ENCODE data around the gene RGS12. TPM values are rescaled to one million over a fixed set of nuclear protein-coding genes. Genes with fewer than 3 reads are reported as not detected.
A peak's percentile ranks its signal among the peaks of the same experiment; 100 is the strongest.

Gene RGS12
- total RNA-seq, 2 donors from 2014 or later, result 45.2 to 48.6 TPM

- TF ChIP-seq, protein P1, sequence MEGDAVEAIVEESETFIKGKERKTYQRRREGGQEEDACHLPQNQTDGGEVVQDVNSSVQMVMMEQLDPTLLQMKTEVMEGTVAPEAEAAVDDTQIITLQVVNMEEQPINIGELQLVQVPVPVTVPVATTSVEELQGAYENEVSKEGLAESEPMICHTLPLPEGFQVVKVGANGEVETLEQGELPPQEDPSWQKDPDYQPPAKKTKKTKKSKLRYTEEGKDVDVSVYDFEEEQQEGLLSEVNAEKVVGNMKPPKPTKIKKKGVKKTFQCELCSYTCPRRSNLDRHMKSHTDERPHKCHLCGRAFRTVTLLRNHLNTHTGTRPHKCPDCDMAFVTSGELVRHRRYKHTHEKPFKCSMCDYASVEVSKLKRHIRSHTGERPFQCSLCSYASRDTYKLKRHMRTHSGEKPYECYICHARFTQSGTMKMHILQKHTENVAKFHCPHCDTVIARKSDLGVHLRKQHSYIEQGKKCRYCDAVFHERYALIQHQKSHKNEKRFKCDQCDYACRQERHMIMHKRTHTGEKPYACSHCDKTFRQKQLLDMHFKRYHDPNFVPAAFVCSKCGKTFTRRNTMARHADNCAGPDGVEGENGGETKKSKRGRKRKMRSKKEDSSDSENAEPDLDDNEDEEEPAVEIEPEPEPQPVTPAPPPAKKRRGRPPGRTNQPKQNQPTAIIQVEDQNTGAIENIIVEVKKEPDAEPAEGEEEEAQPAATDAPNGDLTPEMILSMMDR (conservative IDR thresholded peaks at IDR 0.05), result no peak
- Histone ChIP-seq H3K9me3 (ENCODE audit: control insufficient read depth, low read length) (no peaks in the 10 kb centered on the region), H3K4me3 (ENCODE audit: low read length) (no peak overlapping the region), H3K27ac (ENCODE audit: low read depth, low read length) (peak overlapping the region; percentile 44), H3K9ac (ENCODE audit: extremely low read depth, low read length, poor library complexity, severe bottlenecking) (no peak overlapping the region), H3K4me1 (ENCODE audit: control insufficient read depth, insufficient read depth, low read length) (no peaks in the 10 kb centered on the region), H3K27me3 (ENCODE audit: control insufficient read depth, insufficient read depth, low read length, poor library complexity, severe bottlenecking) (no peaks in the 10 kb centered on the region), H3K36me3 (ENCODE audit: control insufficient read depth, insufficient read depth, low read length) (no peaks in the 10 kb centered on the region)
- no peak overlapping the region for H3K4me3 Mint-ChIP-seq
- WGBS, 2 experiments (ENCODE audit: insufficient coverage in 1 of 2, insufficient read length in 1 of 2), result 73 to 81% methylated on average over 9 to 19 of the region's 19 CpGs
- no peaks in the 10 kb centered on the region for H3K36me3 Mint-ChIP-seq (ENCODE audit: low read depth)
- peak; percentile 85 for DNase-seq
- H3K9me3 Mint-ChIP-seq, result no peaks in the 10 kb centered on the region
- peaks cover 4% of the 10 kb centered on the region for H3K4me1 Mint-ChIP-seq
- no peak overlapping the region for H3K27ac Mint-ChIP-seq
- H3K27me3 Mint-ChIP-seq (ENCODE audit: insufficient read depth), result no peaks in the 10 kb centered on the region
Measured at GRCh38 chr4:3250956-3251690, 41.7 kb upstream of the RGS12 start.

DNA sequence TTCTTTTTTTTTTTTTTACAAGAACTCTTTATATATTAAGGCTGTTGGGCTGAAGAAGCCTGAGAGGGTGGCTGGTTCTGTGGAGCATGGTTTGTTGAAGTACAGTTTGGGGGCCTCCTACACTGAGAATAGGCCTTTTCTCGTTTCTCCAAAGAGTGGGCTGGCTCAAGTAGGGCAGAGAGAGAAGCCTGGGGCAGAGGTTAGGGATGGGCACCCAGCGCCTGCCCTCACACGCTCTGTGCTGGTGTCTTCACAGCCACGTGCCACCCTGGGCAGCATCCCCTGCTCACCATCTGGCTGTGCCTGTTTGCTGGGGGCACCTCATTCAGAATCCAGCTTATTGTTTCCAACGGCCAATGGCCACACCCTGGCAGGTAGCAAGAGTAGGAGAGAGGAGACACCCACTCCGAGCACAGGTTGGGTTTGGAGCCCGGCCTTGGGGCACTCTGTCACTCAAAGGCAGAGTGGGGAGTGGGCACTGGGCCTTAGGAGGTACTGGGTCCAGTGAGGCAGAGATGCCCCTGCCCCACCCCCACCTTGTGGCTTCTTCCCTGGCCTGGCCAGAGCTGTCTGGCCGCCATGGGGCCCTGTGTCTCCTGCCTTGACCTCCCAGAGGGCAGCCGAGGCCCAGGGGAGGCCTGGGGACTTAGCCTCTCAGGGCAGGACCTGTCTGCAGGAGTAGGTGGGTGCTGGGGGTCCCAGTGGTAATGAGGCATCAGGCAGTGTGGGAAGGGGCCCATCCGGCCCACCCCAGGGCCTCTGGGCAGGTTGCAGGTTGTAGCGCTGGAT lies 40.9 kb upstream of the RGS12 start:
- Mint-ChIP-seq H3K27me3 (ENCODE audit: insufficient read depth) (no peaks in the 10 kb centered on the region), H3K9me3 (no peaks in the 10 kb centered on the region), H3K36me3 (ENCODE audit: low read depth) (no peaks in the 10 kb centered on the region), H3K4me1 (peaks cover 4% of the 10 kb centered on the region), H3K4me3 (no peak overlapping the region), H3K27ac (no peak overlapping the region)
- H3K27me3 ChIP-seq (ENCODE audit: control insufficient read depth, insufficient read depth, low read length, poor library complexity, severe bottlenecking), result no peaks in the 10 kb centered on the region
- 91 to 97% methylated on average over 6 to 11 of the region's 11 CpGs for WGBS, 2 experiments (ENCODE audit: insufficient coverage in 1 of 2, insufficient read length in 1 of 2)
- H3K4me3 ChIP-seq (ENCODE audit: low read length), result no peak overlapping the region
- no peaks in the 10 kb centered on the region for H3K4me1 ChIP-seq (ENCODE audit: control insufficient read depth, insufficient read depth, low read length)
- H3K9me3 ChIP-seq (ENCODE audit: control insufficient read depth, low read length), result no peaks in the 10 kb centered on the region
- H3K36me3 ChIP-seq (ENCODE audit: control insufficient read depth, insufficient read depth, low read length), result no peaks in the 10 kb centered on the region
- no peak overlapping the region for H3K27ac ChIP-seq (ENCODE audit: low read depth, low read length)
- TF ChIP-seq, protein P1 (conservative IDR thresholded peaks at IDR 0.05), result no peak
- no peak overlapping the region for H3K9ac ChIP-seq (ENCODE audit: extremely low read depth, low read length, poor library complexity, severe bottlenecking)
- peak; percentile 34 for DNase-seq

DNA sequence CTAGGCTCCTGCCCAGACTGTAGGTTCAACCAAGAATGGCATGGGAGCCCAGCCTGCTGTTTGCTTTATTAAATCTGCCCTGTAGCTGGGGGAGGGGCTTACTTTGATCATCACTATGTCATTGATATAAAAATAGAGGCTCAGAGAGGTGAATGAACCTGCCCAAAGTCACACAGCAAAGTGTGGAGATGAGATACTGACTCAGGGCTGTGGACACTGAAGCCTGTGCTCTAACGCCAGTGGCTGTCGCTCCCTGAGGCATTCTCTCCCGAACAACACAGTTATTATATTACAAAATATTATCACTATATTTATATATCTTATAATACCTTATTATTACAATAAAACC lies 40.4 kb upstream of the RGS12 start:
- Histone ChIP-seq H3K27ac (ENCODE audit: low read depth, low read length) (no peak overlapping the region), H3K27me3 (ENCODE audit: control insufficient read depth, insufficient read depth, low read length, poor library complexity, severe bottlenecking) (no peaks in the 10 kb centered on the region), H3K4me1 (ENCODE audit: control insufficient read depth, insufficient read depth, low read length) (no peaks in the 10 kb centered on the region), H3K36me3 (ENCODE audit: control insufficient read depth, insufficient read depth, low read length) (no peaks in the 10 kb centered on the region), H3K9ac (ENCODE audit: extremely low read depth, low read length, poor library complexity, severe bottlenecking) (no peak overlapping the region), H3K4me3 (ENCODE audit: low read length) (no peak overlapping the region), H3K9me3 (ENCODE audit: control insufficient read depth, low read length) (no peaks in the 10 kb centered on the region)
- Mint-ChIP-seq H3K36me3 (ENCODE audit: low read depth) (no peaks in the 10 kb centered on the region), H3K4me3 (no peak overlapping the region), H3K27ac (no peak overlapping the region), H3K9me3 (no peaks in the 10 kb centered on the region), H3K4me1 (peaks cover 4% of the 10 kb centered on the region), H3K27me3 (ENCODE audit: insufficient read depth) (no peaks in the 10 kb centered on the region)
- 86% methylated on average over 1 of the region's 3 CpGs; no CpG with 5 or more reads in 1 of the 2 experiments for WGBS, 2 experiments (ENCODE audit: insufficient coverage in 1 of 2, insufficient read length in 1 of 2)
- TF ChIP-seq, protein P1 (conservative IDR thresholded peaks at IDR 0.05), result no peak
- no peak for DNase-seq

All from endodermal cell (in vitro differentiated cells).